HuH-7.5 (cell line): ENCODE results near the gene HLA-DOB.
A peak's percentile ranks its signal among the peaks of the same experiment; 100 is the strongest.

Experiments
- DNase-seq: peaks from one replicate; pipeline ENCODE4 v3.0.0; 2011; ENCODE audit warnings: low spot score

HLA-DOB gene

DNA sequence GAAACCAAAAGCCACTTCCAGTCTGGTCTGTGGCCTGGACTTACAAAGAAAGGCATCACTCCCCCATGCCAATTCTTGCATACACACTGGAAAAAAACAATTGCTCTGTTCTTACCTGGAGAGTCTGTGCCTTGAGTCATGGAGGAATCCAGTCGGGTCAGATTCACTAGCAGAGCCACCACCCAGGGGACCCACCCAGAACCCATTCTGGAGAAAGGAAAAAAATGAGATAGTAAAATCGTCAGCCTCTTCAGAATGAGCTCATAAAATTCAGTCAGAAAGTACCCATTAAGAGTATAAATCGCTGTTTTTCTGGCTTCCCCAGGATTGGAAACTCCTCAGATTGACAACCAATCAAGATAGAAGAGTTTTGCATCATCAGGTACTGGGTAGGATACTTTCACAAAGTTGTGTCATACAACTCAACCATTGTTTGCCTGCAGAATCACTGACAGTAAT is at the start of gene HLA-DOB:
HLA-DOB (minus strand) TSS at position 257 of the 459 bp plus-strand sequence; CDS start at position 206, 51 bp downstream.
- no peak for DNase-seq

GRCh38 chr6:32865724-32866443 is 49.1 kb upstream of the HLA-DOB start:
- DNase-seq = no peak

GRCh38 chr6:32862725-32863124 is 45.9 kb upstream of the HLA-DOB start:
- DNase-seq = no peak

DNA sequence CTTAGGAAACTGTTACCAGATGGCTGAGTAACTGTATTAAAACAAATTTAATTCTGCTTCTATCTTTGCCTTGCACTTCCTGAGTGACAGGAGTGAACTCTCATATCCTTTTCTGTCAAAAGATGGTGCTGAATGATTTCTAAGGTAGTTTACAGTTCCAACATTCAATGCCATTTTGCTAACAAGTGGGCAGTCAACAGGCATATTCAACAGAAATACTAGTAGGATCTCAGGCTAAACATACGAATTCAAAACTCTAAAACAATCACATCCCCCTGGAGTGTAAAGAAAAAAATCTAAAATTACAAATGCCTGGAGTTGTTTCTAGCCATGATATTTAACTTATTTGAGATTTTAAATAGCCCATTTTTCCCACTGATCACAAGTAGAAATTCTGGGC is 43.9 kb upstream of the HLA-DOB start:
- DNase-seq = no peak

GRCh38 chr6:32858194-32858593 is 41.4 kb upstream of the HLA-DOB start:
- DNase-seq = no peak

DNA sequence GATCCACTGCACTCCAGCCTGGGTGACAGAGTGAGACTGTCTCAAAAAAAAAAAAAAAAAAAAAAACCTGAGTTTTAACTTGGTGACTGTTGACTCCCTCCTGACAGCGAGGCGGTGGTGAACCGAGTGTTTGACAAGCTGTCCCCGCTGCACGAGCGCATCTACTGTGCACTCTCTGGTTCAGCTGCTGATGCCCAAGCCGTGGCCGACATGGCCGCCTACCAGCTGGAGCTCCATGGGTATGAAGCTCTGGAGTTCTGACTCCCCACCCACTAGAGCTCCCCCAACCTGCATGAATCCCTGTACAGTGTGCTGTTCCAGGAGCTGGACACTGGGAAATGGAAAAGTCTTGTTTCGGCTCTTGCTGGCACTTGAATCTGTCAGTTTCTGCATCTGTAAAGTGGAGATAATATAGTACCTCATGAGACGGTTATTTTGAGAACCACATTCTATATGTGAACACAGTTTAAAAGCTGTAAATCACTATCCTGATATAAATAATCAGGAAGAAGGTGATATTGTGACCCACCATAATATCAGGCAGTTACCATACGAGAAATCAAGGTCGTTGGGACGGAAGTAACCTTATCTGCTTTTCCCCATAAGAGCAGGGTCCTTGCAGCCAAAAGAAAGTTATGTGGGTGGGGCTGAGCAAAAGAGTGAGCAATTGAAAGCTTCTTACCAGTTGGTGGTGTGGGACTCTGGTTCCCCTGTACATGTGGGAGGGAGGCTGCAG is 40.5 kb upstream of the HLA-DOB start:
- DNase-seq = no peak

DNA sequence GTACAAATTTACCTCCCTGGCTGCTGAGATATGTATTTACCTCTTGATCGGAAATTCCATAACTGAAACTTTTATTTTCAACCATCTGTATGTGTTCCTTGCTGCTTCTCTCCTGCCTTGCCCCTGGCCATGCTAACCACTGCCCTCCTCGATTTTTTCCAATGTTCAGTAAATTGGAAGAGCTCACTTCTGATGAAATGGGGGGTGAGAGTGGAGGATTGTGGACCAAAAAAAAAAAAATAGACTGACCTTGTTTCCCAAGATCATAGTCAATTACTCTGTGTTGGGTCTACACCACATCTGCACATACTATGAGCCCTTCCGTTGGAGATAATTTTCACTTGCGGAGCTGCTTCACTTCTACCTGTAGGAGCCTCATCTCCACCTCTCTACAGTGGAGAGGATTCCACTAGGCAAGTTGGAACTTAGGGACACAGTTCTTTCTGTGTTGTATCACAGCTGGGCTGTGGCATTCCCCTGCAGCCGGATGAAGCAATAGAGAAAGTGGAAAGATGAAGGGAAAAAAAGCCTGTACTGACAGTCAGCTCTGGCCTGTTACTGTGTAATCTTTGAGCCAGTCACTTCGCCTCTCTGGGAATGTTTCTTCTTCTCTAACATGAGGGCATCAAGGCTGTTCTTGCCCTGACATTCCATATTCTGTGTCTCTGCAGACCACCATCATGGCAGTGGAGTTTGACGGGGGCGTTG is 38.8 kb upstream of the HLA-DOB start:
- no peak for DNase-seq

DNA sequence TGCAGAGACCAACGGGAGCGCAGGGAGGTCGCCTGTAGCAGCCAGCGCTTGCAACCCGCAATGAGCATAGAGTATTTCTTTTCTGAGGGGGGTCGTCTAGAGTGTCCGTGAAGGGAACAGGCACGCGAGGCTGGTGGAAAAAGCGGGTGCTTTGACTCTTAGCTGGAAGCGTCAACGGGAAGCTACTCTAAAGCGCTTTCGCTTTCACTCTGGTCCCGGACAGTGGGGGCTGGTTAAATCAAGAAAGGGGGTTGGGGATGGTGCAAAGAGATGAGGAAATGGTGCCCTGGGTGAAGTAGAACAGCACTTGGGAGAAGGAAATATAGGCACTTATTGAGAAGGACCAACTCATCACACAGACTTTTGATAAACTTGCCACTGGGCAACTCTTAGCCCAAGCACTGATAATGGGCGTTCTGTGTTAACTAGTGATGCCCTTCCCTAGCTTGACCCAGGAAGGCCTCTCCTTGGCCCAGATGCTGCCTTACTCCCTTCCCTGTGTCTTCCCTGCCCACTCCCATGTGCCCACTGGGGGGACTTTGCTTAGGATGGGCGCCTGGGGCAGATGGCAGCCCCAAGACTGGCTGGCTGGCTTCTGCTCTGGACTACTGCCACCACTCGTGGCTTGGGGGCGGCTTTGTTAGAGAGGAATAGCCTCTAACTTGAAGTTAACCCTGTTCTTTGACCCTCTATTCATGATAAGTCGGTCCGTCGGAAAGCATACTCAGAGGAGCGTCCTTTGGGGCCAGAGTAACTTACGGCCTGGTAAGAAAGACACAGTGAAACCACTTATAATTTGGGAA is 37.8 kb upstream of the HLA-DOB start:
- no peak for DNase-seq

DNA sequence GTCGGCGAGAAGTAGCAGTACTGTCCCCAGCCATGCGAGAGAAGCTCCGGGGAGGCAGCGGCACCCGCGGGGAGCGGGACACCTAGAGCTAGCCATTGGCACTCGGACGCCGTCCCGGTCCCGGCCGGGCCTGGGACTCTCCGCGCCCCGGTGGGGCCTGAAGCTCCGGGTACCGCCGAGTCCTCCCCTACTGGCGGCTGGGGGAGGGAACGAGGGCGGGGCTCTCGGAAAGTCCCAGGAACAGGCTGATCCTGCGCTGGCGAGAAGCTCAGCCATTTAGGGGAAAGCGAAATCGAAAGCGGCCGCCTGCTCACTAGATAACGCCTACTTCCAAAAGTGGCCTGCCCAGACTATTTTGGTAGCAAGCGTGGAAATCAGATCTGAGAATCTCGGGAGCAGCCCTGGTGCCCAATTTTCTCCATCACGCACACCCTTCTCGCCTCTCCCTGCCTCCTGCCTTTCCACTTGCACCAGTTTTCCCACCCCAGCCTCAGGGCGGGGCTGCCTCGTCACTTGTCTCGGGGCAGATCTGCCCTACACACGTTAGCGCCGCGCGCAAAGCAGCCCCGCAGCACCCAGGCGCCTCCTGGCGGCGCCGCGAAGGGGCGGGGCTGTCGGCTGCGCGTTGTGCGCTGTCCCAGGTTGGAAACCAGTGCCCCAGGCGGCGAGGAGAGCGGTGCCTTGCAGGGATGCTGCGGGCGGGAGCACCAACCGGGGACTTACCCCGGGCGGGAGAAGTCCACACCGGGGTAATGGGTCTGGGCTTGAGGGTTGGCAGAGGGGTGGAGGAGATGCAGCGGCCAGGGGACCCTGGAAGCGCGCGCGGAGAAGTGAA is 37.0 kb upstream of the HLA-DOB start, which contains the start of the genes PSMB9 and TAP1:
PSMB9 (plus strand) TSS at position 652 of the 835 bp plus-strand sequence; CDS start at position 690, 38 bp downstream.
TAP1 (minus strand) TSS at position 164 of the 835 bp plus-strand sequence; CDS start at position 96, 68 bp downstream.
- peak; percentile 71 for DNase-seq

DNA sequence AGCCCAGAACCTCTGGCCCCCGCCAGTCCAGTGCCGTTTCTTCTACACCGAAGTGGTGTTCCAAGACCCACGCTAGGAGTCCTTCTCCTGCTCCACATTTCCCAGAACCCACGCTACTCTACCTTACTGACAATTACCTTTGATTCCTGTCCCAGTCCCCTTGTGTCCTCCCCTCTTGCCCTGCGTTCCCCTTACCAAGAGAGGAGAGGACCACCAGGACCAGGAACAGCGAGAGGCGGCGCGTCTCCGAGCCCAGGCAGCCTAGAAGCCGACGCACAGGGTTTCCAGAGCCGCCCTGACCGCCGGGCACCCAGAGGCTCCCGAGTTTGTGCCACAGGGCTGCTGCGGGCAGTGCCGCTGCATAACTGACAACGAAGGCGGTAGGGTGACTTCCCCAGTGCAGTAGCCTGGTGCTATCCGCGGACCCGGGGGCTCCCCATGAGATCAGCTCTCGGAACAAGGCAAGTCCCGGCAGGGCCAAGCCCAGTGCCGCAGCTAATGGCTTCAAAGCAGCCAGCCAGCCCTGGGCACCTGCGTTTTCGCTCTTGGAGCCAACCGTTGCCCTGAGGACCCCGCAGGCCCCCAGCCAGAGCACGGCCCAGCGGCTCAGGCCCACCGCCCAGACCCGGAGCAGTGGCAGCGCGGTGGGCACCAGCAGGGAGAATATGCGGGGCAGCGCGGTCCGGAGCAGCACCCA is 36.2 kb upstream of the HLA-DOB start:
- peak; percentile 15 for DNase-seq

GRCh38 chr6:32852018-32852843 is 35.4 kb upstream of the HLA-DOB start:
- no peak for DNase-seq

- DNase-seq = no peak
Observed at GRCh38 chr6:32851025-32851424, 34.2 kb upstream of the HLA-DOB start.

- DNase-seq = no peak
Observed at GRCh38 chr6:32849126-32849525, 32.3 kb upstream of the HLA-DOB start.

GRCh38 chr6:32847795-32848194 is 31.0 kb upstream of the HLA-DOB start:
- DNase-seq = no peak

GRCh38 chr6:32847004-32847403 is 30.2 kb upstream of the HLA-DOB start:
- DNase-seq = no peak

DNA sequence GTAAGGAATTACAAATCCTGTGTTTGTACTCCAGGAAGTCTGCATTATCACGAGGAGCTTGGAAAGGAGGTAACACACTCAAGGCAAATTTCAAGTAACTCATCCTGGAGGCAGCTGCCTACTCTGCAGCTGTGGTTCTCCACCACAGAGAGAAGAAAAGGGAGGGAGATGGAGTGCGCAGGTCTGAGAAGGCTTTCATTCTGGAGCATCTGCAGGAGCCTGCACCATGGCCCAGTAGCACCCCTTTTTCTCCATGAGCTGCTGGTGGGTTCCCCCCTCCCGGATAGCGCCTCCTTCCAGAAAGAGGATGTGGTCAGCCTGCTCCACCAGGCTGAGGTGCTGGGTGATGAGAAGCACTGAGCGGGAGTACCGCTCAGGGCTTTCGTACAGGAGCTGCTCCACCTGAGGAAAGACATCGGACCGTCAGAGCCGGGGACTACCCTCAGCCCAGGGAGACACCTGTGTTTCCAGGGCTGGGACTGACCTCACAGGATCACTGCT is 28.6 kb upstream of the HLA-DOB start:
- DNase-seq = no peak

DNA sequence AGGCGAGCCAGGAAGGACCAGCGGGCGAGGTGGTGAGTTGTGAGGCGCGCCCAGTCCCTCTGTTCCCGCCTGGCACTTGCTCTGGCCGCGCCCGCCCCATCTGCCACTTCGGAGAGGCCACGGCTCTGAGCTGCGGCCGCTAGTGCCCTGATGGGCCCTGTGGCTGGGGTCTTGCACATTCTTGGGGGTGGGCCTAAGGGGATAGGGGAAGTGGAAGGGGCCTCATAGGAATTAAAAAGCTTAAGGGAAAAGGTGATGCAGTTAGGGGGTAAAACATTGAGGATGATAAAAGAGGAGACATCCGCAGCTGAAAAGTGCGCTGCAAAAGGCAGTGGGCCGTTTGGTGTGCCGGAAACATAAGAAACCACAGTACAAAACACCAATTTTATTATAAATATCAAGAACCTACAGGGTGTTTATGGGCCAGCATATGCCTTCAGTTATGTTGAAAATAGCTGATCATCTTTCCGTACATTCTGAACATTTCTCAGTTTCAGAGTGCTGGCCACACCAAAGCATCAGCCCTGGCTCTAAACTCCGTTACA is 28.1 kb upstream of the HLA-DOB start:
- DNase-seq = no peak

- peak; percentile 77 for DNase-seq
Observed at GRCh38 chr6:32843979-32844838, 27.4 kb upstream of the HLA-DOB start, which contains the start of gene PSMB8. TSS of gene PSMB8 (minus strand) at chr6:32844047. CDS start at chr6:32843996, 51 bp downstream.
